COLO668 (cell line): ENCODE measurements around the gene BRMS1.

ENCODE experiments used
- DNase-seq: peaks from one replicate; lab custom pipeline; 2025; ENCODE audit not compliant: unreplicated experiment; lab: John Stamatoyannopoulos, UW

BRMS1 gene

DNA sequence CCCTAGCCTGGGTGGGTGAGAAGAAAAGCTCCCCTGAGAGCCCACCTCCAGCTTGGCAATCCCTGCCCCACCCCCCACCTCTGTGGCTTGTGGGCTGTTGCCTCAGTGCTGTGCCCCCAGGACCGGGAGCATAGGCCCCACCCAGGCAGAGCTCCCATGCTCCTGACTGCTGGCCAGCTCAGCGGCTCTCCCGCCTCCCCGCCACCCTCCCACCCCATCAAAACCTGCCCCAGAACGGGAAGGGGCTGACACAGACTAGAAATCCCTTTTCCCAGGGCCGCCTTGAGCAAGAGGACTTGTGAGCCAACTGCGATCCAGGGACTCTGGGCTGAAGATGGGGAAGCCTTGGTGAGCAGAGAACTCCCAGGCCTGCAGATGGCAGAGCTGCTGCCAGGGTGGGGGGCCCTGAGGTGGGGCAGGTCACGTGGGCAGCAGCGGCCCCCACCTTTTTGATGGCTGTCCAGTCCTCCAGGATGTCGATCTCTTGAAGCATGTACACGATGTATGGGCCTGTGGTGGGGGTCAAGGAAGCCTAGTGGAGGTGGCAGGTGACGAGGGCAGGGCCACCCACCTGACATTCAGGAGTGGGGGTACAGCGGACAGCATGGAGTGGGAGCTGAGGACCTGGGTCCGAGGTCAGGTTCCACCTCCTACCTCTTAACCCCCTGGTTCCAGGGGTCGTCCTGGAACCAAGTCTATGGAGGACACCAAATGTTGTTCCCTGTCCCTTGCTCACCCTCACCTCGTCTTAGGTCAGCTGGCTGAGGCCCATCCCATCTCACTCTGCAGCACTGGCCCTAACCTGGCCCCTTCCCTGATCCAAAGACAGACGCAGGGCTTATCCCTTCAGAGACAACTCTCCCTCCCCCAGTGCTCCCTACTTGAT is 6.4 kb downstream of the BRMS1 start:
- no peak for DNase-seq

DNA sequence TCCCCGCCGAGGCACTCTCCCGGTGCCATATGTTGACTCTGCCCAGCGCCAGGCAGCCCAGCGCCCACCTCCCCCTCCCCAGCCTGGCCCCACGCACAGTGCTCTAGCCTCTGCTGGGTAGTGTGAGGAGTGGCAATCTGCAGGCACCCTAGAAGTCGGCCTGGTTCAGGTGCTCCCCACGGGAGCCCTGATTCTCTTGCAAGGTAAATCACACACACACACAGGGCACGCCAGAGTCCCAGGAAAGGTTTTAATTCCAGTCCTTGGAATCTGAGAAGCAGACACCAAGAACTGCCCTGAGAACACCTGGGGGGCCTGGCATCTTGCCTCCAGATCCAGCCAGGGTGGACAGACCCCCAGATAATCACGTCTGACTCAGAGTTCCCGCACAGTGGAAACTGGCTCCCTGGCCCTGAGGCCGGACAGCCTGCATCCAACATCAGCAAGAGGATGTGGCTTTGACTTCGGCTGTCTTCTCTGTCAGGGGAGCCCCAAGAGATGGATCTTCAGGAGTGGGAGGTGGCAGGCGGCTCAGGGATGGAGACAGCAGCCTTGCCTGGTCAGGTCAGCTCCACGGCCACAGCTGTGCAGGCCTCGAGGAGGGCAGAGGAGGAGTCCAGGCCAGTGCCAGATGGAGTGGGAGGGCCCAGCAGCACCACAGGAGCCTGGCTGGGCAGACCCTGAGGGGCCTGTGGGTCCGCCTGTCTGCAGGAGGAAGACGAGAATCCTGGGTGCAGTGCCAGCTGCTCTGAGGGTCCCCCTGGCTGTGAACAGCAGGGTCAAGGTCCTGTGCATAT is 7.6 kb downstream of the BRMS1 start:
- DNase-seq = no peak

- peak; percentile 23 for DNase-seq
Observed at GRCh38 chr11:66336234-66337102, 8.4 kb downstream of the BRMS1 start, which contains the start of gene RIN1. Gene RIN1 (minus strand): TSS chr11:66336434. CDS start chr11:66336402, 32 bp downstream.

DNA sequence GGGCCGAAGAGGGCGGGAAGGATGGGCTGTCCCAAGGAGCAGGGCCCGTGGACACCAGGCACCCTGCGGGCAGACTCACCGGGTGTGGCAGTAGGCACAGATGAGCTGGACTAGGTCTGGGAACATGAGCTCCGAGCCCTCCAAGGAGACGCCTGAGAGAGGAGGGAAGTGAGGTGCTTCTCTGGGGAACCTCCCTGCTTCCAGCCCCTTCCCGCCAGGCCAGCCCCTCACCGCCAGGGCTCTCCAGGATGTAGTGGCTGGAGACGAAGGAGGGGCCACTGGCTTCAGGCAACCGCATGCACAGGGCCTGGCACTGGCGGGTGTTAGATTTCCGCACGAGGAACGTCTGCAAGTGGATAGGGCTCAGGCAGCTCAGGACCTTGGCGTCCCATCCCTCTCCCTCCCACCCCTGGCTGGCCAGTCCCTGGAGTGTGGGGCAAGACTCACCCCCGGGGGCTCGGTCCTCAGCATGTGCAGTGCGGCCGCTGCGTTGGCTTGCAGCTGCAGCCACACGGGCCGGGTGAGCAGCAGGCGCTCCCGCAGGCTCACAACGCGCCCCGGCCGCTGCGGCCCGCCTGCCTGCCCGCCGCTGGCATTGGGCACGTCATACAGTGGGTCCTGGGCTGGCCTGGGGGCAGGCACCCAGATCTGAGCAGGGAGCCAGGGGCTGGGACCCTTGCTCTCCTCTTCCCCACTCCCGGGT is 9.2 kb downstream of the BRMS1 start:
- DNase-seq = peak; percentile 26

DNA sequence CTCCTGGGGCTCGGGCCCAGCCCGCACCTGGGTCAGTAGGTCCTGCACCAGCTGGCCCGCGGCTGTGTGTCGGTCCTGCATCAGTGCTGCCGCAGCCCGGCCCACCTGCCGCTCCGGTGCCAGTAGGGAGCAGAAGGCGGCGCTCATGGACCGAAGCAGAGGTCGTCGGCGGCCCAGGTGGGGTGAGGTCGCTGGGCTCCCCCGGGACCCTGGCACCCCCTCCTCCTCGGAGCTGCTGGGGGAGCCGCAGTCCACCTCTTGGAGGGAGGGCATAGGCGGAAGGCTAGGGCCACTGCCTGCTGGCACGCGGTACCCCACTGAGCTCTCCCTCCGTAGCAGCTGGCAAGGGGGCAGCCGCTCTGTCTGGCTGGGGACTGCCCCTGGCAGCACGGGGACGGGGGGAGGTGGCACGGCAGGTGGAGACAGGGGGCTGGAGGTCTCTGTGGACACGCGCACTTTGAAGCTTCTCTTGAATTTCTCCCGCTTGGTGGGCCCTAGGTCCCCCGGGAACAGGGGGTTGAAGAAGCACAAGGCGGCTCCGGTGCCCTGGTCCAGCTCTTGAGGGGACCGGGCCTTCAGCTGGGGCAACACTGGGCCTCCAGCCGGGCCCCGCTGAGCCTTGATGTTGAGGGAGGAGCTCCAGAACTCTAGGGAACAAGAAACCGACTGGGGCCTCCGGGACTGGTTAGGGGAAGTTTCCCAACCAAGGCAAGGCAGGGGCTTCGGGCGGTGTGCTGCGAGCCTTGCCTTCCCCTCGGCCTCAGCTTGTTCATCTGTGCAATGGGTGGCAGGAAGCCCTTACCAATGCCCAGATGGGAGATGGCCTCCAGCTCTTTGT is 10.1 kb downstream of the BRMS1 start:
- DNase-seq = no peak

- DNase-seq = no peak
Observed at GRCh38 chr11:66333896-66334604, 10.9 kb downstream of the BRMS1 start.

GRCh38 chr11:66333220-66333877 is 11.6 kb downstream of the BRMS1 start:
- no peak for DNase-seq

GRCh38 chr11:66332371-66333219 is 12.3 kb downstream of the BRMS1 start:
- DNase-seq = no peak

- DNase-seq = no peak
Observed at GRCh38 chr11:66331542-66332370, 13.1 kb downstream of the BRMS1 start.

- no peak for DNase-seq
Observed at GRCh38 chr11:66330931-66331330, 14.0 kb downstream of the BRMS1 start.

GRCh38 chr11:66329165-66329673 is 15.7 kb downstream of the BRMS1 start:
- no peak for DNase-seq

DNA sequence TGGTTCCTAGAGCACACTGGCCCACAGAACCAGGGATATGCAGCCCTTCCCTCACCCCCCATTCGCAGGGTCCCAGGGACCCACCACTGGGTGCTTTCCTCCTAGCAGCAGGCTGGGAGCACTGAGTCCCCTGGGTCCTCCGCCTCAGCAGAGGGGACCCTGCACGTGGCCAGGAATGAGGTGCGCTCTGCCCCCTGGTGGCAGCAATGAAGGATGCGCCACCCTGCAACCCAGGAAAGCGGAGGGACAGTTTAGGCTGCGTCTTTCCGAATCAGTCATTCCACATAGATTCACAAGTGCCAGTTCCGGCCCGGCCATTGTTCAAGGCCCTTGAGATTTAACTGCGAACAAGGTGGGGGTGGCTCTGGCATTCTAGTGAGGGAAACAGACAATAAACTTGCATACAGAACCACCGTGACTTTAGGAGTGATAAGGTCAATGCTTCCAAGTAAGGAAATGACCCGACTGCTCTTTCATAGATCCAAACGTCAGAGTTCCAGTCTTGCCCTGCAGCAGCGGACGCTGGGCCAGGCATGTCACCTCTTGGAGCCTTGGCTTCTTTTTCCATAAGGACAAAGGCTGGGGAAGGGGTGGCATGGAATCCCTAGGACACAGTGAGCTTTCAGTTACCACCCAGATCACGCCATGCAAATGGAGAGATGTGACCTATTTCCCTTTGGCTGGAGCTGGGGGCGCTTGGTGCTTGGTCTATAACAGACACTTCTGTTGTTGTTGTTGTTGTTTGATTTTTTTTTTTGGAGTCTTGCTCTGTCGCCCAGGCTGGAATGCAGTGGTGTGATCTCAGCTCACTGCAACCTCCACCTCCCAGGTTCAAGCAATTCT is 16.4 kb downstream of the BRMS1 start:
- peak; percentile 69 for DNase-seq

DNA sequence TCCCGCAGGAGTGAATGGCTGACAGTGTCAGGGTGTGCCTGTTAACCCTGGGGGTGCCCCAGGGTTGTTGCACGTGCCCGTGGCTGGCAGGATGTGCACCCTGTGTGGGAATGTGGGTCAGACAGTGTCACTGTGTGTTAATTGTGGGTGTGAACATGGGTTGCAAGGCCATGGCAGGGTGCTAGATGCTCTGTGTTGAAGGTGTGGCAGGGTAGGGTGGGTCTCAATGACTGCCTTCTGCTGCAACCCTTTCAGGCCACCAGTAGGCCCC is 16.9 kb downstream of the BRMS1 start:
- no peak for DNase-seq

- no peak for DNase-seq
Observed at GRCh38 chr11:66327171-66328030, 17.5 kb downstream of the BRMS1 start.
